Adrenal gland (tissue), 5 donors: ENCODE data around the gene CKAP2L.

ENCODE experiments used
- CTCF ChIP-seq, 6 experiments: fragments of 450-650 bp in 4 of 6; fragments of 200-600 bp in 2 of 6; sonication (generic) in 1 of 6; IDR thresholded peaks; 1 replicate in 5 of 6; 2 replicates in 1 of 6; pipeline versions ENCODE4 v1.5.1 to v1.8.0; 2016 to 2021; ENCODE audit warnings: antibody characterized with exemption in 6 of 6, mild to moderate bottlenecking in 2 of 6, moderate library complexity in 1 of 6
- POLR2A ChIP-seq, 2 donors: fragments of 450-650 bp; IDR thresholded peaks; one replicate each; pipeline ENCODE4 v1.6.1; 2017; ENCODE audit warnings: antibody characterized with exemption in 2 of 2, mild to moderate bottlenecking in 2 of 2, moderate library complexity in 1 of 2
- donor health status: DM: no; HTN: no; CAD: no.

- TF ChIP-seq POLR2A (IDR thresholded peaks at IDR 0.05) (no peak), CTCF (IDR thresholded peaks at IDR 0.05) (no peak)
Observed at GRCh38 chr2:112723547-112723940, 40.9 kb downstream of the CKAP2L start.
